Endodermal cell (in vitro differentiated cells): Measurements from ENCODE around the gene RAB40C. TPM values are rescaled to one million over a fixed set of nuclear protein-coding genes. Genes with fewer than 3 reads are reported as not detected.
"Not testable (repeated sequence)": the region's sequence is repeated elsewhere in the genome, so short reads cannot be mapped to it uniquely, and the experiment has no call there.

Source experiments
- DNase-seq: peaks from one replicate; pipeline ENCODE4 v3.0.0-alpha.2; 2017
- H3K27ac ChIP-seq: 2 replicates; pipeline ENCODE4 v1.5.1; 2013; ENCODE audit warnings: mild to moderate bottlenecking, low read depth, low read length, moderate library complexity
- H3K27me3 ChIP-seq: 2 replicates; pipeline ENCODE4 v1.6.1; 2013; ENCODE audit warnings: mild to moderate bottlenecking, low read length, moderate library complexity; ENCODE audit not compliant: insufficient read depth, control insufficient read depth, poor library complexity, severe bottlenecking
- H3K36me3 ChIP-seq: 2 replicates; pipeline ENCODE4 v1.7.0; 2013; ENCODE audit warnings: mild to moderate bottlenecking, low read length, moderate library complexity; ENCODE audit not compliant: control insufficient read depth, insufficient read depth
- H3K4me1 ChIP-seq: one replicate; pipeline ENCODE4 v1.7.0; 2013; ENCODE audit warnings: low read length; ENCODE audit not compliant: control insufficient read depth, insufficient read depth
- H3K4me3 ChIP-seq: 2 replicates; pipeline ENCODE4 v1.5.1; 2013; ENCODE audit warnings: mild to moderate bottlenecking, low read length, moderate library complexity
- H3K9ac ChIP-seq: 2 replicates; pipeline ENCODE4 v1.6.1; 2013; ENCODE audit warnings: mild to moderate bottlenecking, low read length, moderate library complexity; ENCODE audit not compliant: poor library complexity, severe bottlenecking; ENCODE audit errors: extremely low read depth
- H3K9me3 ChIP-seq: 2 replicates; pipeline ENCODE4 v1.6.1; 2013; ENCODE audit warnings: mild to moderate bottlenecking, low read length, moderate library complexity; ENCODE audit not compliant: control insufficient read depth
- H3K27ac Mint-ChIP-seq: 2 replicates; pipeline ENCODE4 v1.8.0; 2020; ENCODE audit warnings: mixed read lengths
- H3K27me3 Mint-ChIP-seq: 2 replicates; pipeline ENCODE4 v1.8.0; 2021; ENCODE audit warnings: mild to moderate bottlenecking, mixed read lengths; ENCODE audit not compliant: insufficient read depth
- H3K36me3 Mint-ChIP-seq: 2 replicates; pipeline ENCODE4 v1.8.0; 2020; ENCODE audit warnings: low read depth, mixed read lengths
- H3K4me1 Mint-ChIP-seq: 2 replicates; pipeline ENCODE4 v1.8.0; 2020; ENCODE audit warnings: mixed read lengths
- H3K4me3 Mint-ChIP-seq: 2 replicates; pipeline ENCODE4 v1.8.0; 2020; ENCODE audit warnings: mild to moderate bottlenecking, moderate library complexity, mixed read lengths
- H3K9me3 Mint-ChIP-seq: 2 replicates; pipeline ENCODE4 v1.8.0; 2020; ENCODE audit warnings: mild to moderate bottlenecking, mixed read lengths
- CTCF ChIP-seq: fragments of 200-600 bp; sonication (generic); conservative IDR thresholded peaks from 2 replicates; pipeline ENCODE4 v1.5.0; 2021; ENCODE audit warnings: antibody characterized with exemption, mild to moderate bottlenecking
- WGBS, 2 experiments: methylation state at CpG; one replicate each; pipeline versions ENCODE4 v1.1.5 to v1.1.7; 2013; ENCODE audit warnings: missing lambda C conversion rate in 2 of 2, mixed read lengths in 1 of 2; ENCODE audit not compliant: insufficient coverage in 1 of 2, insufficient read length in 1 of 2; 5-methylcytosine and 5-hydroxymethylcytosine counted together
- total RNA-seq, 2 donors: library from RNA; stranded (reverse); fragmentation: NEBNext Ultra II Directional in 1 of 2; extraction: Animal tissue kit (Norgen Biotek cat#: 25700) in 1 of 2; gene quantifications; 2 replicates in 1 of 2; 3 replicates in 1 of 2; pipeline ENCODE4 v1.2.1, GENCODE V29; 2021

RAB40C gene
- total RNA-seq, 2 donors from 2014 or later, result 21.3 to 25.9 TPM

GRCh38 chr16:595942-596735, 6.3 kb downstream of the RAB40C start:
- H3K4me1 Mint-ChIP-seq, result peaks cover 1% of the 10 kb centered on the region
- peaks cover 5% of the 10 kb centered on the region for H3K27me3 Mint-ChIP-seq
- 95 to 99% methylated on average over 33 to 34 of the region's 34 CpGs for WGBS, 2 experiments
- H3K4me1 ChIP-seq, result no peaks in the 10 kb centered on the region
- H3K27ac Mint-ChIP-seq, result no peak overlapping the region
- H3K4me3 ChIP-seq, result no peak overlapping the region
- H3K36me3 ChIP-seq, result peaks cover 10% of the 10 kb centered on the region
- no peak overlapping the region for H3K4me3 Mint-ChIP-seq
- no peak for TF ChIP-seq CTCF
- DNase-seq, result no peak
- peaks cover 32% of the 10 kb centered on the region for H3K36me3 Mint-ChIP-seq
- H3K9ac ChIP-seq, result no peak overlapping the region
- peaks cover 2% of the 10 kb centered on the region for H3K27me3 ChIP-seq
- peaks cover 2% of the 10 kb centered on the region for H3K9me3 Mint-ChIP-seq
- H3K27ac ChIP-seq, result no peak overlapping the region
- H3K9me3 ChIP-seq, result no peaks in the 10 kb centered on the region

- Histone ChIP-seq H3K36me3 (peaks cover 13% of the 10 kb centered on the region), H3K9ac (no peak overlapping the region), H3K27ac (no peak overlapping the region), H3K9me3 (no peaks in the 10 kb centered on the region), H3K4me1 (no peaks in the 10 kb centered on the region), H3K4me3 (no peak overlapping the region), H3K27me3 (no peaks in the 10 kb centered on the region)
- WGBS, 2 experiments, result 94 to 96% methylated on average over 12 of the region's 12 CpGs
- Mint-ChIP-seq H3K9me3 (peaks cover 2% of the 10 kb centered on the region), H3K27me3 (peaks cover 3% of the 10 kb centered on the region), H3K27ac (no peak overlapping the region), H3K4me1 (no peaks in the 10 kb centered on the region), H3K36me3 (peaks cover 32% of the 10 kb centered on the region), H3K4me3 (no peak overlapping the region)
- DNase-seq, result no peak
- no peak for TF ChIP-seq CTCF
These were observed 6.8 kb downstream of the RAB40C start for GRCh38 chr16:596736-597060.

GRCh38 chr16:597655-598054, 7.8 kb downstream of the RAB40C start:
- not testable (repeated sequence) for H3K9me3 ChIP-seq, H3K27ac ChIP-seq, H3K4me3 ChIP-seq, H3K27ac Mint-ChIP-seq, H3K4me1 ChIP-seq, H3K27me3 Mint-ChIP-seq, DNase-seq, H3K9ac ChIP-seq, H3K27me3 ChIP-seq, H3K4me3 Mint-ChIP-seq, H3K9me3 Mint-ChIP-seq, H3K4me1 Mint-ChIP-seq
- H3K36me3 ChIP-seq, result peaks cover 13% of the 10 kb centered on the region
- peaks cover 33% of the 10 kb centered on the region for H3K36me3 Mint-ChIP-seq
- 83 to 96% methylated on average over 2 to 7 of the region's 7 CpGs for WGBS, 2 experiments
